Mesenchymal stem cell (in vitro differentiated cells and primary cell): ENCODE results near the gene PPP3R2.
"Not testable (repeated sequence)": the region's sequence is repeated elsewhere in the genome, so short reads cannot be mapped to it uniquely, and the experiment has no call there.

Source experiments
- DNase-seq: peaks from one replicate; pipeline ENCODE4 v3.0.0-alpha.2; 2013
- H2AFZ ChIP-seq: one replicate; pipeline ENCODE4 v1.6.1; 2013; ENCODE audit warnings: low read depth, mild to moderate bottlenecking, control low read depth, inconsistent platforms, low read length, moderate library complexity
- H2AK5ac ChIP-seq: 2 replicates; pipeline ENCODE4 v1.6.1; 2013; ENCODE audit warnings: low read length, moderate library complexity, mild to moderate bottlenecking, inconsistent platforms; ENCODE audit not compliant: severe bottlenecking
- H2BK120ac ChIP-seq: one replicate; pipeline ENCODE4 v1.6.1; 2013; ENCODE audit warnings: low read depth, mild to moderate bottlenecking, inconsistent platforms, low read length, moderate library complexity
- H2BK12ac ChIP-seq, 2 experiments: one replicate each; pipeline ENCODE4 v1.6.1; 2013; ENCODE audit warnings: inconsistent platforms in 2 of 2, low read length in 2 of 2, mild to moderate bottlenecking in 2 of 2, moderate library complexity in 2 of 2, control low read depth in 1 of 2
- H2BK15ac ChIP-seq: one replicate; pipeline ENCODE4 v1.6.1; 2013; ENCODE audit warnings: mild to moderate bottlenecking, low read depth, inconsistent platforms; ENCODE audit not compliant: poor library complexity, severe bottlenecking
- H2BK5ac ChIP-seq: 2 replicates; pipeline ENCODE4 v1.6.1; 2013; ENCODE audit warnings: low read depth, mild to moderate bottlenecking, low read length, control low read depth, inconsistent platforms; ENCODE audit not compliant: poor library complexity, severe bottlenecking
- H3K14ac ChIP-seq, 2 experiments: one replicate each; pipeline ENCODE4 v1.6.1; 2013; ENCODE audit warnings: inconsistent platforms in 2 of 2, low read length in 2 of 2, control low read depth in 1 of 2, mild to moderate bottlenecking in 1 of 2, moderate library complexity in 1 of 2
- H3K18ac ChIP-seq, 2 experiments: one replicate each; pipeline ENCODE4 v1.6.1; 2013; ENCODE audit warnings: inconsistent platforms in 2 of 2, low read length in 2 of 2, control low read depth in 1 of 2, low read depth in 1 of 2, mild to moderate bottlenecking in 1 of 2
- H3K23ac ChIP-seq, 2 experiments: one replicate each; pipeline ENCODE4 v1.6.1; 2013; ENCODE audit warnings: inconsistent platforms in 2 of 2, low read length in 2 of 2, mild to moderate bottlenecking in 2 of 2, moderate library complexity in 2 of 2, control low read depth in 1 of 2
- H3K27ac ChIP-seq: 2 replicates; pipeline ENCODE4 v1.5.1; 2013; ENCODE audit warnings: mild to moderate bottlenecking, moderate library complexity, low read length, control low read depth, inconsistent platforms; ENCODE audit not compliant: poor library complexity, severe bottlenecking
- H3K27me3 ChIP-seq, 2 experiments: 2 replicates each; pipeline versions ENCODE4 v1.6.1 to v1.7.0; 2013; ENCODE audit warnings: low read length in 2 of 2, mild to moderate bottlenecking in 2 of 2, moderate library complexity in 2 of 2, control low read depth in 1 of 2, inconsistent platforms in 1 of 2; ENCODE audit not compliant: control insufficient read depth in 1 of 2, insufficient read depth in 1 of 2
- H3K36me3 ChIP-seq, 2 experiments: 2 replicates each; pipeline versions ENCODE4 v1.6.1 to v1.7.0; 2013; ENCODE audit warnings: low read length in 2 of 2, control low read depth in 1 of 2, inconsistent platforms in 1 of 2, low read depth in 1 of 2, mild to moderate bottlenecking in 1 of 2; ENCODE audit not compliant: insufficient read depth in 2 of 2, control insufficient read depth in 1 of 2
- H3K4ac ChIP-seq, 2 experiments: one replicate each; pipeline ENCODE4 v1.6.1; 2013; ENCODE audit warnings: inconsistent platforms in 2 of 2, low read length in 2 of 2, mild to moderate bottlenecking in 2 of 2, moderate library complexity in 2 of 2, control low read depth in 1 of 2, low read depth in 1 of 2
- H3K4me1 ChIP-seq: 2 replicates; pipeline ENCODE4 v1.6.1; 2013; ENCODE audit warnings: low read depth, low read length, control low read depth; ENCODE audit not compliant: control insufficient read depth, insufficient read depth
- H3K4me2 ChIP-seq: 2 replicates; pipeline ENCODE4 v1.6.1; 2013; ENCODE audit warnings: low read length, mild to moderate bottlenecking, inconsistent platforms; ENCODE audit not compliant: poor library complexity, severe bottlenecking
- H3K4me3 ChIP-seq, 2 experiments: 2 replicates each; pipeline versions ENCODE4 v1.5.1 to v1.7.0; 2013; ENCODE audit warnings: low read length in 2 of 2, mild to moderate bottlenecking in 2 of 2, control low read depth in 1 of 2, low read depth in 1 of 2; ENCODE audit not compliant: insufficient read depth in 1 of 2
- H3K79me1 ChIP-seq: replicated peaks from 2 replicates; pipeline ENCODE4 v1.6.1; 2013; ENCODE audit warnings: mild to moderate bottlenecking, control low read depth, low read length, inconsistent platforms; ENCODE audit not compliant: poor library complexity, severe bottlenecking
- H3K9ac ChIP-seq: 2 replicates; pipeline ENCODE4 v1.7.0; 2013; ENCODE audit warnings: mild to moderate bottlenecking, low read length, moderate library complexity
- H3K9me3 ChIP-seq: 2 replicates; pipeline ENCODE4 v1.7.0; 2013; ENCODE audit warnings: mild to moderate bottlenecking, low read length; ENCODE audit not compliant: control insufficient read depth
- H4K8ac ChIP-seq: one replicate; pipeline ENCODE4 v1.6.1; 2013; ENCODE audit warnings: inconsistent platforms, mild to moderate bottlenecking, low read length, moderate library complexity
- H4K91ac ChIP-seq: one replicate; pipeline ENCODE4 v1.6.1; 2013; ENCODE audit warnings: mild to moderate bottlenecking, low read length, inconsistent platforms
- WGBS: methylation state at CpG from one replicate; pipeline ENCODE4 v1.1.7; 2013; ENCODE audit warnings: mixed read lengths; 5-methylcytosine and 5-hydroxymethylcytosine counted together

PPP3R2 gene

GRCh38 chr9:101590901-101591300 lies 3.9 kb downstream of the PPP3R2 start:
- H3K4ac ChIP-seq = no peak overlapping the region
- H3K36me3 ChIP-seq = no peaks in the 10 kb centered on the region
- no peak overlapping the region for H3K27ac ChIP-seq
- no peak overlapping the region for H2BK120ac ChIP-seq
- no peaks in the 10 kb centered on the region for H3K9me3 ChIP-seq
- H3K14ac ChIP-seq = no peak overlapping the region
- no peak overlapping the region for H2BK12ac ChIP-seq
- H3K4me3 ChIP-seq = no peak overlapping the region
- H2AFZ ChIP-seq = no peak overlapping the region
- H3K4me2 ChIP-seq = no peak overlapping the region
- 93% methylated on average over 3 of the region's 3 CpGs for WGBS
- no peak for DNase-seq
- no peak overlapping the region for H2AK5ac ChIP-seq
- H2BK15ac ChIP-seq = no peak overlapping the region
- H3K18ac ChIP-seq = no peak overlapping the region
- H3K9ac ChIP-seq = no peak overlapping the region
- no peak overlapping the region for H4K91ac ChIP-seq
- no peaks in the 10 kb centered on the region for H3K79me1 ChIP-seq
- H3K4me1 ChIP-seq = no peaks in the 10 kb centered on the region
- no peak overlapping the region for H3K23ac ChIP-seq
- H2BK5ac ChIP-seq = no peak overlapping the region
- H3K27me3 ChIP-seq = peaks cover 3 to 21% of the 10 kb centered on the region in 2 experiments
- no peak overlapping the region for H4K8ac ChIP-seq

- H2AK5ac ChIP-seq, H4K91ac ChIP-seq, H2BK12ac ChIP-seq, H3K4me2 ChIP-seq, H3K18ac ChIP-seq, H2BK120ac ChIP-seq, H3K27ac ChIP-seq, H3K4ac ChIP-seq, H2BK15ac ChIP-seq, H3K4me3 ChIP-seq, H3K23ac ChIP-seq, H3K79me1 ChIP-seq, H3K14ac ChIP-seq, H2AFZ ChIP-seq, H3K9me3 ChIP-seq, DNase-seq, H3K4me1 ChIP-seq, H2BK5ac ChIP-seq, H3K9ac ChIP-seq, H4K8ac ChIP-seq, H3K36me3 ChIP-seq: not testable (repeated sequence)
- WGBS = 90% methylated on average over 3 of the region's 6 CpGs
- H3K27me3 ChIP-seq = peaks cover 3 to 15% of the 10 kb centered on the region in 2 experiments
Measured at GRCh38 chr9:101590074-101590473, 4.7 kb downstream of the PPP3R2 start.

GRCh38 chr9:101587332-101588043 lies 7.3 kb downstream of the PPP3R2 start:
- no peak overlapping the region for H3K9ac ChIP-seq
- no peak overlapping the region for H4K91ac ChIP-seq
- H3K4me3 ChIP-seq = no peak overlapping the region
- no peaks in the 10 kb centered on the region for H3K9me3 ChIP-seq
- no peaks in the 10 kb centered on the region for H3K4me1 ChIP-seq
- H3K4me2 ChIP-seq = no peak overlapping the region
- no peaks in the 10 kb centered on the region for H3K79me1 ChIP-seq
- H2AK5ac ChIP-seq = no peak overlapping the region
- DNase-seq = no peak
- H2BK120ac ChIP-seq = no peak overlapping the region
- no peaks in the 10 kb centered on the region for H3K36me3 ChIP-seq
- no peak overlapping the region for H2BK12ac ChIP-seq
- 87% methylated on average over 4 of the region's 4 CpGs for WGBS
- no peak overlapping the region for H3K27ac ChIP-seq
- no peak overlapping the region for H4K8ac ChIP-seq
- no peak overlapping the region for H3K18ac ChIP-seq
- H3K27me3 ChIP-seq = peaks cover 0 to 7% of the 10 kb centered on the region in 2 experiments
- H2BK5ac ChIP-seq = no peak overlapping the region
- no peak overlapping the region for H2AFZ ChIP-seq
- H3K4ac ChIP-seq = no peak overlapping the region
- no peak overlapping the region for H2BK15ac ChIP-seq
- no peak overlapping the region for H3K14ac ChIP-seq
- H3K23ac ChIP-seq = no peak overlapping the region

GRCh38 chr9:101586651-101587050 lies 8.1 kb downstream of the PPP3R2 start:
- H3K4me2 ChIP-seq = no peak overlapping the region

More at GRCh38 chr9:101586651-101587050, 8.1 kb downstream of the PPP3R2 start:
- no peak overlapping the region for H2AFZ ChIP-seq
- H2BK12ac ChIP-seq = no peak overlapping the region
- H3K18ac ChIP-seq = no peak overlapping the region
- H2BK120ac ChIP-seq = no peak overlapping the region
- no peak overlapping the region for H4K8ac ChIP-seq
- no peak overlapping the region for H3K14ac ChIP-seq
- H3K36me3 ChIP-seq = no peaks in the 10 kb centered on the region
- H3K23ac ChIP-seq = no peak overlapping the region
- H3K9me3 ChIP-seq = no peaks in the 10 kb centered on the region
- no peak for DNase-seq
- H4K91ac ChIP-seq = no peak overlapping the region
- 93% methylated on average over 4 of the region's 5 CpGs for WGBS
- no peak overlapping the region for H2BK15ac ChIP-seq
- no peak overlapping the region for H3K9ac ChIP-seq
- H3K79me1 ChIP-seq = no peaks in the 10 kb centered on the region
- no peaks in the 10 kb centered on the region for H3K4me1 ChIP-seq
- no peak overlapping the region for H3K27ac ChIP-seq
- no peak overlapping the region for H3K4ac ChIP-seq
- no peak overlapping the region for H3K4me3 ChIP-seq
- H2AK5ac ChIP-seq = no peak overlapping the region
- H2BK5ac ChIP-seq = no peak overlapping the region
- H3K27me3 ChIP-seq = no peaks in the 10 kb centered on the region
